ENCODE data around the gene GUCY1A2. TPM values are rescaled to one million over a fixed set of nuclear protein-coding genes. Genes with fewer than 3 reads are reported as not detected.

Gene GUCY1A2
- total RNA-seq, 4 donors from 2014 or later = 0.49 to 2.4 (median 1.3) TPM

DNA sequence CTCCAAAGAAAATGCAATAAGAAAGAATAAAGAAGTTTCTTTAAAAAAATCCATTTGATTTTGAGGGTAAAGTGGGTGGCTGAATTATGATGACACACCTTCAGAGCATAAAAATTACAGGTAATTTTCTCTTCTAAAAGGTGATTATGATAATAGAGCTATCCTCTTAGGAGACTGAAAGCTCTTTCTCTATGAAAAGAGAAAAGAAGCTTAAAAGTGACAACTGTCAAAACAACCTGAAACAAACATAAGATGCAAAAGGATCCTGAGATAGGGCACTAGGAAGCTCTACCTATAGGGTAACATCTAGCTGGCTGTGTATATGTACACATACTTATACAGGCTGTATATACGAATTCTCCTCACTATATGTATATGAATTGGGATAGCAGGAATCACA lies 270.2 kb downstream of the GUCY1A2 start:
- intact Hi-C loops (cut with DNase I; ENCODE audit: low total_unique reads) = no loop called here
- no peak for DNase-seq (ENCODE audit: low spot score in 2 of 2)
- WGBS, 2 donors = 81 to 88% methylated on average over 1 of the region's 1 CpG
- no peak for TF ChIP-seq POLR2A (IDR thresholded peaks at IDR 0.05)
- TF ChIP-seq, protein P1, sequence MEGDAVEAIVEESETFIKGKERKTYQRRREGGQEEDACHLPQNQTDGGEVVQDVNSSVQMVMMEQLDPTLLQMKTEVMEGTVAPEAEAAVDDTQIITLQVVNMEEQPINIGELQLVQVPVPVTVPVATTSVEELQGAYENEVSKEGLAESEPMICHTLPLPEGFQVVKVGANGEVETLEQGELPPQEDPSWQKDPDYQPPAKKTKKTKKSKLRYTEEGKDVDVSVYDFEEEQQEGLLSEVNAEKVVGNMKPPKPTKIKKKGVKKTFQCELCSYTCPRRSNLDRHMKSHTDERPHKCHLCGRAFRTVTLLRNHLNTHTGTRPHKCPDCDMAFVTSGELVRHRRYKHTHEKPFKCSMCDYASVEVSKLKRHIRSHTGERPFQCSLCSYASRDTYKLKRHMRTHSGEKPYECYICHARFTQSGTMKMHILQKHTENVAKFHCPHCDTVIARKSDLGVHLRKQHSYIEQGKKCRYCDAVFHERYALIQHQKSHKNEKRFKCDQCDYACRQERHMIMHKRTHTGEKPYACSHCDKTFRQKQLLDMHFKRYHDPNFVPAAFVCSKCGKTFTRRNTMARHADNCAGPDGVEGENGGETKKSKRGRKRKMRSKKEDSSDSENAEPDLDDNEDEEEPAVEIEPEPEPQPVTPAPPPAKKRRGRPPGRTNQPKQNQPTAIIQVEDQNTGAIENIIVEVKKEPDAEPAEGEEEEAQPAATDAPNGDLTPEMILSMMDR (IDR thresholded peaks at IDR 0.05) = no peak
- H3K4me3 ChIP-seq (ENCODE audit: low read depth, poor library complexity, severe bottlenecking) = no peak overlapping the region

DNA sequence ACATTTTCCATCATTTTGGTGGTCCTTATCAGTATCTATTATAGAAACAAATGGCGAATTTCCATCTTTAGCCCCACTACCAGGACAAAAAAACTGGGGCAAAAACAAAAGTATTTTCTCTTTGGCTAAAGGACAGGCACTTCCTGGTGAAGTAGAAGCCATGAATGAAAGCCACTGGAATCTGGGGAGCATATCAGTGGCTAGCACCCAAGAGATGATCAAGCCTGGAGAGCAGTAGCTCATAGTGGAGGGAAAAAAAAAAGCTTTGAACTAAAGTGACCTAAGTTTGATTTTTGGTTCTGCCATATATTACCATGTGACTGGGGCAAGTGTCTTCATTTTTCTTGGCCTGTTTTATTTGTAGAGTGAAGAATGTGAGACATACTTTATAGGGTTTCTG lies 272.3 kb downstream of the GUCY1A2 start:
- intact Hi-C loops (cut with DNase I; ENCODE audit: low total_unique reads) = no loop called here
- no peak overlapping the region for H3K4me3 ChIP-seq (ENCODE audit: low read depth, poor library complexity, severe bottlenecking)
- no peak for DNase-seq (ENCODE audit: low spot score in 2 of 2)
- WGBS, 2 donors = 71 to 90% methylated on average over 1 of the region's 1 CpG
- TF ChIP-seq, protein P1 (IDR thresholded peaks at IDR 0.05) = no peak

DNA sequence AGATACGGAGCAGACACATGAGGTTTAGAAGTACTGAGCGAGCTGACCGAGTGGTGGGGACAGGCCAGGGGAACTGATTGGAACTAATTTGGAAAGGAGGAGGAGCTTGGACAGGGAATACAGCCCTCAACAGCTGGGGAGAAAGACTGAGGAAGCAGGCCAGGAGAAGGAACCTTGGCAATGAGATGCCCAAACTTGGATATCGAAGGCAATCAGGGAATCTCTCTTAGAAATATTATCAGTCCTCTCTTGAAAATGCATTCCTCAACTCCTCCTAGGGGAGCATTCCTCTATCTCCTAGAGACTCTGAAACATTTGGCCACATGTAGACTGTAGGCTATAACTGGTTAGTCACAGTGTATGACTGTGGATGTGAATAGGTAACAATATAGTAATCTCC lies 284.6 kb downstream of the GUCY1A2 start:
- DNase-seq (ENCODE audit: low spot score in 2 of 2) = no peak
- no peak overlapping the region for H3K4me3 ChIP-seq (ENCODE audit: low read depth, poor library complexity, severe bottlenecking)
- TF ChIP-seq POLR2A (IDR thresholded peaks at IDR 0.05) = no peak
- TF ChIP-seq, protein P1 (IDR thresholded peaks at IDR 0.05) = no peak
- intact Hi-C loops (cut with DNase I; ENCODE audit: low total_unique reads) = no loop called here
- 55 to 62% methylated on average over 4 of the region's 4 CpGs for WGBS, 2 donors

DNA sequence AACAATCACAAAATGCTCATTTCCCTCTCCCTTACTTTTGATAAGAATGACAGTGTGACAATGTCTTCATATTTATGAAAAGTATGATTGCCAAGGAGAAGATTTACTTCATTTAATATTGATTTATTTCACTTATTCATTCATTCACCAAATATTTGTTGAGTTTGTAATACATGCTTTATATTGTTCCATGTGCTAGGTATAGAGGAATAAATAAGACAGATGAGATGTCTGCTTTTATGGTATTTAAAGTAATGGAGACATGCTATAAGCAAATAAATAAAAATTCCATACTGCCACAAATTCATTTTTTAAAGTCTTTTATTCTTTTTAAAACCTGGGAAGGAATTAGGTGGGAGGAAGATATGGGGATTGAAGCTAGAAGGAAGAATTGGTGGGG lies 289.4 kb downstream of the GUCY1A2 start:
- DNase-seq (ENCODE audit: low spot score in 2 of 2) = no peak
- intact Hi-C loops (cut with DNase I; ENCODE audit: low total_unique reads) = no loop called here
- no peak for TF ChIP-seq POLR2A (IDR thresholded peaks at IDR 0.05)
- TF ChIP-seq, protein P1 (IDR thresholded peaks at IDR 0.05) = no peak
- no peak overlapping the region for H3K4me3 ChIP-seq (ENCODE audit: low read depth, poor library complexity, severe bottlenecking)

DNA sequence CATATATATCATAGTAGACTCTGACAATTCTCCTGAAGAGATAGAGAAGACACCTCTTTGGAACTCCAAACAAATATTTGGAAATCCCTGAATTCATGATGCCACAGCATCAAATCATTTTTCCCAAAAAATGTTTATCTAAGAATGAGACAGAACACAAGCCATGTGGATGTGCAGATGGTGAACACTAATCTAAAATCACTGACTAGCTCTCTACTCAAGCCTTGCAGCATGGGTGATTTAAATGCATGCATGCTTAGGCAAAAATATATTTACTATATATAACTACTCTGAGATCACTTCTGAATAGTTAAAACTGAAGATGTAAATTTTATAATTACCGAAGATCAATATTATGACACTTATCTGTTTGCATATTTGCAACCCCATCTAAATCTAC lies 289.9 kb downstream of the GUCY1A2 start:
- no peak overlapping the region for H3K4me3 ChIP-seq (ENCODE audit: low read depth, poor library complexity, severe bottlenecking)
- TF ChIP-seq, protein P1 (IDR thresholded peaks at IDR 0.05) = no peak
- TF ChIP-seq POLR2A (IDR thresholded peaks at IDR 0.05) = no peak
- 86 to 93% methylated on average over 1 of the region's 1 CpG for WGBS, 2 donors
- no peak for DNase-seq (ENCODE audit: low spot score in 2 of 2)
- intact Hi-C loops (cut with DNase I; ENCODE audit: low total_unique reads) = no loop called here

DNA sequence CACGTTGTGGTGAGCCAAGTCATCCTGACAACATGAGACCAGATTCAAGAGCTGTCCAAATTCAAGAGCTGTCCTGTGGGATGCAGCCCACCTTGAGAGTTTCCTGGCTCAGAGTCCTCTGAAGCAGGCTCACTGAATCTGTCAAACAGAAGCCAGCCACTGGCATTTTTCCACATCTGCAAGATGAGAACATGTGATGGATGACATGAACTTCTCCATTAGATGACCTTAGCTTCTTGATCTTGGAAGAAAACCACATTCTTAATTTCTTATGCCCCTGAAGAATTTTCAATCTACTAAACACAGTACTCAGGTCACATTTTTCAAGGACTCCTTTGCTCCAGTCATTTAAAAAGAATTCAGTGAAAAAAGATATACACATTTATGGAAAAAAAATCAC lies 291.0 kb downstream of the GUCY1A2 start:
- no peak for DNase-seq (ENCODE audit: low spot score in 2 of 2)
- H3K4me3 ChIP-seq (ENCODE audit: low read depth, poor library complexity, severe bottlenecking) = no peak overlapping the region
- WGBS, 2 donors = 53 to 65% methylated on average over 1 of the region's 1 CpG
- intact Hi-C loops (cut with DNase I; ENCODE audit: low total_unique reads) = no loop called here
- TF ChIP-seq POLR2A (IDR thresholded peaks at IDR 0.05) = no peak
- TF ChIP-seq, protein P1 (IDR thresholded peaks at IDR 0.05) = no peak
